ENCODE results near the gene TSC22D1. TPM values are rescaled to one million over a fixed set of nuclear protein-coding genes. Genes with fewer than 3 reads are reported as not detected.
"Not testable (repeated sequence)": the region's sequence is repeated elsewhere in the genome, so short reads cannot be mapped to it uniquely, and the experiment has no call there.

Gene TSC22D1
- total and polyA plus RNA-seq, 2 donors = 191 to 263 TPM

GRCh38 chr13:44576351-44577235 is 463 bp upstream of the TSC22D1 start:
- WGBS = under 1% methylated on average over 111 of the region's 111 CpGs
- Histone ChIP-seq H3K27me3 (ENCODE audit: control insufficient read depth in 2 of 2, insufficient read depth in 1 of 2, low read length in 1 of 2) (peaks cover 0 to 4% of the 10 kb centered on the region in 2 donors), H3K36me3 (ENCODE audit: control insufficient read depth in 2 of 2, insufficient read depth in 2 of 2, low read length in 1 of 2) (peaks cover 7 to 9% of the 10 kb centered on the region in 2 donors), H3K9me3 (ENCODE audit: control insufficient read depth in 2 of 2, insufficient read depth in 1 of 2, low read length in 1 of 2) (peaks cover 0 to 10% of the 10 kb centered on the region in 2 donors), H3K4me1 (ENCODE audit: control insufficient read depth in 2 of 2, insufficient read depth in 2 of 2, low read length in 2 of 2) (peaks cover 21 to 30% of the 10 kb centered on the region in 2 donors), H3K4me3 (ENCODE audit: low read length in 2 of 2) (peak overlapping the region; percentile 80 to 97), H3K27ac (ENCODE audit: low read depth in 1 of 2, low read length in 1 of 2) (peak overlapping the region; percentile 95 to 97)
- DNase-seq (ENCODE audit: low read depth in 6 of 9, low spot score in 9 of 9) = peak in 6 of 9 donors; percentile 15 to 61 (median 28)

- Histone ChIP-seq H3K4me1 (ENCODE audit: control insufficient read depth in 2 of 2, insufficient read depth in 2 of 2, low read length in 2 of 2) (peaks cover 21 to 30% of the 10 kb centered on the region in 2 donors), H3K27ac (ENCODE audit: low read depth in 1 of 2, low read length in 1 of 2) (no peak overlapping the region)
Measured at GRCh38 chr13:44575035-44575434, 1.1 kb downstream of the TSC22D1 start.

GRCh38 chr13:44574466-44574855 is 1.7 kb downstream of the TSC22D1 start:
- 94% methylated on average over 1 of the region's 1 CpG for WGBS

More at GRCh38 chr13:44575035-44575434, 1.1 kb downstream of the TSC22D1 start:
- Histone ChIP-seq H3K4me3 (ENCODE audit: low read length in 2 of 2) (peak overlapping the region; percentile 80 to 97), H3K9me3 (ENCODE audit: control insufficient read depth in 2 of 2, insufficient read depth in 1 of 2, low read length in 1 of 2) (peaks cover 0 to 10% of the 10 kb centered on the region in 2 donors), H3K36me3 (ENCODE audit: control insufficient read depth in 2 of 2, insufficient read depth in 2 of 2, low read length in 1 of 2) (peaks cover 7 to 9% of the 10 kb centered on the region in 2 donors), H3K27me3 (ENCODE audit: control insufficient read depth in 2 of 2, insufficient read depth in 1 of 2, low read length in 1 of 2) (peaks cover 0 to 4% of the 10 kb centered on the region in 2 donors)
- WGBS = 99% methylated on average over 1 of the region's 1 CpG
- no peak for DNase-seq (ENCODE audit: low read depth in 6 of 9, low spot score in 9 of 9)

GRCh38 chr13:44573790-44574465 is 2.2 kb downstream of the TSC22D1 start:
- Histone ChIP-seq H3K36me3 (ENCODE audit: control insufficient read depth in 2 of 2, insufficient read depth in 2 of 2, low read length in 1 of 2) (peaks cover 7 to 9% of the 10 kb centered on the region in 2 donors), H3K27me3 (ENCODE audit: control insufficient read depth in 2 of 2, insufficient read depth in 1 of 2, low read length in 1 of 2) (peaks cover 0 to 4% of the 10 kb centered on the region in 2 donors), H3K9me3 (ENCODE audit: control insufficient read depth in 2 of 2, insufficient read depth in 1 of 2, low read length in 1 of 2) (peaks cover 0 to 10% of the 10 kb centered on the region in 2 donors), H3K27ac (ENCODE audit: low read depth in 1 of 2, low read length in 1 of 2) (no peak overlapping the region), H3K4me3 (ENCODE audit: low read length in 2 of 2) (no peak overlapping the region), H3K4me1 (ENCODE audit: control insufficient read depth in 2 of 2, insufficient read depth in 2 of 2, low read length in 2 of 2) (peaks cover 21 to 30% of the 10 kb centered on the region in 2 donors)
- 98% methylated on average over 4 of the region's 4 CpGs for WGBS
- DNase-seq (ENCODE audit: low read depth in 6 of 9, low spot score in 9 of 9) = peak in 2 of 9 donors; percentile 15 to 24

More at GRCh38 chr13:44574466-44574855, 1.7 kb downstream of the TSC22D1 start:
- DNase-seq (ENCODE audit: low read depth in 6 of 9, low spot score in 9 of 9) = no peak
- peaks cover 0 to 4% of the 10 kb centered on the region in 2 donors for H3K27me3 ChIP-seq (ENCODE audit: control insufficient read depth in 2 of 2, insufficient read depth in 1 of 2, low read length in 1 of 2)
- peaks cover 21 to 30% of the 10 kb centered on the region in 2 donors for H3K4me1 ChIP-seq (ENCODE audit: control insufficient read depth in 2 of 2, insufficient read depth in 2 of 2, low read length in 2 of 2)
- H3K36me3 ChIP-seq (ENCODE audit: control insufficient read depth in 2 of 2, insufficient read depth in 2 of 2, low read length in 1 of 2) = peaks cover 7 to 9% of the 10 kb centered on the region in 2 donors
- no peak overlapping the region for H3K4me3 ChIP-seq (ENCODE audit: low read length in 2 of 2)
- H3K9me3 ChIP-seq (ENCODE audit: control insufficient read depth in 2 of 2, insufficient read depth in 1 of 2, low read length in 1 of 2) = peaks cover 0 to 10% of the 10 kb centered on the region in 2 donors
- H3K27ac ChIP-seq (ENCODE audit: low read depth in 1 of 2, low read length in 1 of 2) = no peak overlapping the region

GRCh38 chr13:44573071-44573470 is 3.1 kb downstream of the TSC22D1 start:
- Histone ChIP-seq H3K36me3 (ENCODE audit: control insufficient read depth in 2 of 2, insufficient read depth in 2 of 2, low read length in 1 of 2) (peaks cover 7 to 9% of the 10 kb centered on the region in 2 donors), H3K9me3 (ENCODE audit: control insufficient read depth in 2 of 2, insufficient read depth in 1 of 2, low read length in 1 of 2) (peaks cover 0 to 10% of the 10 kb centered on the region in 2 donors), H3K4me3 (ENCODE audit: low read length in 2 of 2) (no peak overlapping the region), H3K4me1 (ENCODE audit: control insufficient read depth in 2 of 2, insufficient read depth in 2 of 2, low read length in 2 of 2) (peaks cover 18 to 28% of the 10 kb centered on the region in 2 donors), H3K27me3 (ENCODE audit: control insufficient read depth in 2 of 2, insufficient read depth in 1 of 2, low read length in 1 of 2) (peaks cover 0 to 3% of the 10 kb centered on the region in 2 donors), H3K27ac (ENCODE audit: low read depth in 1 of 2, low read length in 1 of 2) (no peak overlapping the region)
- no peak for DNase-seq (ENCODE audit: low read depth in 6 of 9, low spot score in 9 of 9)
- WGBS = 98% methylated on average over 7 of the region's 7 CpGs

- Histone ChIP-seq H3K9me3 (ENCODE audit: control insufficient read depth in 2 of 2, insufficient read depth in 1 of 2, low read length in 1 of 2) (no peaks in the 10 kb centered on the region), H3K4me3 (ENCODE audit: low read length in 2 of 2) (no peak overlapping the region), H3K27ac (ENCODE audit: low read depth in 1 of 2, low read length in 1 of 2) (no peak overlapping the region), H3K4me1 (ENCODE audit: control insufficient read depth in 2 of 2, insufficient read depth in 2 of 2, low read length in 2 of 2) (no peaks in the 10 kb centered on the region), H3K36me3 (ENCODE audit: control insufficient read depth in 2 of 2, insufficient read depth in 2 of 2, low read length in 1 of 2) (no peaks in the 10 kb centered on the region), H3K27me3 (ENCODE audit: control insufficient read depth in 2 of 2, insufficient read depth in 1 of 2, low read length in 1 of 2) (no peaks in the 10 kb centered on the region)
- no peak for DNase-seq (ENCODE audit: low read depth in 6 of 9, low spot score in 9 of 9)
Measured at GRCh38 chr13:44566601-44567000, 9.5 kb downstream of the TSC22D1 start.

GRCh38 chr13:44565881-44566280 is 10.2 kb downstream of the TSC22D1 start:
- Histone ChIP-seq H3K27ac (ENCODE audit: low read depth in 1 of 2, low read length in 1 of 2) (no peak overlapping the region), H3K36me3 (ENCODE audit: control insufficient read depth in 2 of 2, insufficient read depth in 2 of 2, low read length in 1 of 2) (no peaks in the 10 kb centered on the region), H3K9me3 (ENCODE audit: control insufficient read depth in 2 of 2, insufficient read depth in 1 of 2, low read length in 1 of 2) (no peaks in the 10 kb centered on the region), H3K4me1 (ENCODE audit: control insufficient read depth in 2 of 2, insufficient read depth in 2 of 2, low read length in 2 of 2) (no peaks in the 10 kb centered on the region), H3K4me3 (ENCODE audit: low read length in 2 of 2) (no peak overlapping the region), H3K27me3 (ENCODE audit: control insufficient read depth in 2 of 2, insufficient read depth in 1 of 2, low read length in 1 of 2) (no peaks in the 10 kb centered on the region)
- WGBS = 98% methylated on average over 3 of the region's 3 CpGs
- no peak for DNase-seq (ENCODE audit: low read depth in 6 of 9, low spot score in 9 of 9)

- H3K9me3 ChIP-seq (ENCODE audit: control insufficient read depth in 2 of 2, insufficient read depth in 1 of 2, low read length in 1 of 2) = no peaks in the 10 kb centered on the region
- H3K4me1 ChIP-seq (ENCODE audit: control insufficient read depth in 2 of 2, insufficient read depth in 2 of 2, low read length in 2 of 2) = no peaks in the 10 kb centered on the region
- H3K36me3 ChIP-seq (ENCODE audit: control insufficient read depth in 2 of 2, insufficient read depth in 2 of 2, low read length in 1 of 2) = no peaks in the 10 kb centered on the region
- DNase-seq (ENCODE audit: low read depth in 6 of 9, low spot score in 9 of 9) = no peak
- H3K4me3 ChIP-seq (ENCODE audit: low read length in 2 of 2) = no peak overlapping the region
- no peak overlapping the region for H3K27ac ChIP-seq (ENCODE audit: low read depth in 1 of 2, low read length in 1 of 2)
- 96% methylated on average over 2 of the region's 2 CpGs for WGBS
- H3K27me3 ChIP-seq (ENCODE audit: control insufficient read depth in 2 of 2, insufficient read depth in 1 of 2, low read length in 1 of 2) = no peaks in the 10 kb centered on the region
Measured at GRCh38 chr13:44564936-44565335, 11.2 kb downstream of the TSC22D1 start.

GRCh38 chr13:44562853-44563252 is 13.3 kb downstream of the TSC22D1 start:
- not testable (repeated sequence) for H3K27me3 ChIP-seq (ENCODE audit: control insufficient read depth in 2 of 2, insufficient read depth in 1 of 2, low read length in 1 of 2); DNase-seq (ENCODE audit: low read depth in 6 of 9, low spot score in 9 of 9); H3K9me3 ChIP-seq (ENCODE audit: control insufficient read depth in 2 of 2, insufficient read depth in 1 of 2, low read length in 1 of 2); H3K4me1 ChIP-seq (ENCODE audit: control insufficient read depth in 2 of 2, insufficient read depth in 2 of 2, low read length in 2 of 2); H3K27ac ChIP-seq (ENCODE audit: low read depth in 1 of 2, low read length in 1 of 2); H3K36me3 ChIP-seq (ENCODE audit: control insufficient read depth in 2 of 2, insufficient read depth in 2 of 2, low read length in 1 of 2); H3K4me3 ChIP-seq (ENCODE audit: low read length in 2 of 2)
- over 99% methylated on average over 6 of the region's 6 CpGs for WGBS
